WERI-Rb-1 (cell line): ENCODE measurements around the gene KAZN.

Experiments used
- DNase-seq: peaks from one replicate; pipeline ENCODE4 v3.0.0-alpha.2; 2020
- H3K27ac ChIP-seq: fragments of 250-450 bp; sonication (Bioruptor Pico); 2 replicates; pipeline ENCODE4 v1.5.1; 2020; ENCODE audit warnings: mild to moderate bottlenecking, moderate library complexity
- H3K27me3 ChIP-seq: fragments of 250-450 bp; sonication (Bioruptor Pico); 2 replicates; pipeline ENCODE4 v1.5.1; 2021; ENCODE audit warnings: mild to moderate bottlenecking, low read depth, moderate library complexity; ENCODE audit not compliant: insufficient read depth, severe bottlenecking
- H3K36me3 ChIP-seq: fragments of 250-450 bp; sonication (Bioruptor Pico); 2 replicates; pipeline ENCODE4 v1.5.1; 2020; ENCODE audit warnings: mild to moderate bottlenecking, moderate library complexity
- H3K4me3 ChIP-seq: 2 replicates; pipeline ENCODE4 v1.5.1; 2011; ENCODE audit warnings: low read depth, mild to moderate bottlenecking, control low read depth, low read length
- H3K9me3 ChIP-seq: fragments of 250-450 bp; sonication (Bioruptor Pico); 2 replicates; pipeline ENCODE4 v1.5.1; 2021; ENCODE audit warnings: mild to moderate bottlenecking, moderate library complexity; ENCODE audit not compliant: severe bottlenecking
- CTCF ChIP-seq: IDR thresholded peaks from 2 replicates; pipeline ENCODE4 v1.5.1; 2011; ENCODE audit warnings: low read depth, mild to moderate bottlenecking, control low read depth, inconsistent platforms, low read length

The KAZN gene

GRCh38 chr1:15011661-15012060 lies 413.2 kb downstream of the KAZN start:
- H3K4me3 ChIP-seq = no peak overlapping the region
- DNase-seq = no peak
- TF ChIP-seq CTCF = no peak
- H3K9me3 ChIP-seq = no peaks in the 10 kb centered on the region
- H3K27me3 ChIP-seq = no peaks in the 10 kb centered on the region
- no peak overlapping the region for H3K27ac ChIP-seq
- H3K36me3 ChIP-seq = no peaks in the 10 kb centered on the region

DNA sequence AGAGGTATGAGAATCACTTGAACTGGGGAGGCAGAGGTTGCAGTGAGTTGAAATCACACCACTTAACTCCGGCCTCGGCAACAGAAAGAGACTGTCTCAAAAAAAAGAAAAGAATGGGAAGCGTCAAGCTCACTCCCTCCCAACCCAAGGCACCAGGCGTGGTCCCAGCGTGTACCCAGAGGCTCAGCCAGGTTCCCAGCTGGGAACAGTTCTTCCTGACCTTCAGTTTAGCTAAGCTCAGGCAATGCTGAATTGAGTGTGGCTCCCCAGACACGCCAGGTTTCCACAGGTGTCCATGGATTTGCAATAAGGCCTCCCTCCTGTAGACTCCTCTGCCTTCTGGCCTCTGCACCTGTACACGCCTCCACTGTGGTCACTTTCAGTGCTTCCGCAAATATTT lies 414.3 kb downstream of the KAZN start:
- no peak for DNase-seq
- no peaks in the 10 kb centered on the region for H3K36me3 ChIP-seq
- no peak overlapping the region for H3K27ac ChIP-seq
- no peak overlapping the region for H3K4me3 ChIP-seq
- no peaks in the 10 kb centered on the region for H3K9me3 ChIP-seq
- TF ChIP-seq CTCF = no peak
- H3K27me3 ChIP-seq = no peaks in the 10 kb centered on the region

DNA sequence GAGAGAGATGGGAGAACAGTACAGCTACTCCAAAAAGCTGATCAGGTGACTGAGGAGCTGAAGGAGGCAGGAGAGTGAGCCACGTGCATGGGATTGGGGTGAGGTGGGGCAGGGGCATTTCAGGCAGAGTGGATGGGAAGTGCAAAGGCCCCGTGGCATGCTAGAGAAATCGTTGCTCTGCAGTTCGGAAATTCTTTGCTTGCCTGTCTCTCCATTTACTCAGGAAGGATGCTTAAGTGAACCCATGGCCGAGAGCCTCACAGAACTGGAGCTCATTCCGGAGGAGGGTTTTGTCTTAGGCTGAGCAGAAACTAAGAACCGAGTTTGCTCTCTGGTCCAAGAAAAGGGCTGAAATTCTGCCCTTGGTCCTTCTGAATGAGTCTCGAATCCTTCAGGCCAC lies 415.3 kb downstream of the KAZN start:
- DNase-seq = no peak
- TF ChIP-seq CTCF = no peak
- no peak overlapping the region for H3K27ac ChIP-seq
- no peak overlapping the region for H3K4me3 ChIP-seq
- no peaks in the 10 kb centered on the region for H3K36me3 ChIP-seq
- H3K9me3 ChIP-seq = no peaks in the 10 kb centered on the region
- H3K27me3 ChIP-seq = no peaks in the 10 kb centered on the region

- Histone ChIP-seq H3K36me3 (no peaks in the 10 kb centered on the region), H3K4me3 (no peak overlapping the region), H3K27me3 (no peaks in the 10 kb centered on the region), H3K9me3 (no peaks in the 10 kb centered on the region), H3K27ac (no peak overlapping the region)
- no peak for DNase-seq
- no peak for TF ChIP-seq CTCF
Measured at GRCh38 chr1:15014516-15014915, 416.0 kb downstream of the KAZN start.

GRCh38 chr1:15016001-15016400 lies 417.5 kb downstream of the KAZN start:
- DNase-seq = no peak
- H3K27ac ChIP-seq = no peak overlapping the region
- no peaks in the 10 kb centered on the region for H3K9me3 ChIP-seq
- H3K4me3 ChIP-seq = no peak overlapping the region
- no peaks in the 10 kb centered on the region for H3K27me3 ChIP-seq
- no peaks in the 10 kb centered on the region for H3K36me3 ChIP-seq
- TF ChIP-seq CTCF = no peak

DNA sequence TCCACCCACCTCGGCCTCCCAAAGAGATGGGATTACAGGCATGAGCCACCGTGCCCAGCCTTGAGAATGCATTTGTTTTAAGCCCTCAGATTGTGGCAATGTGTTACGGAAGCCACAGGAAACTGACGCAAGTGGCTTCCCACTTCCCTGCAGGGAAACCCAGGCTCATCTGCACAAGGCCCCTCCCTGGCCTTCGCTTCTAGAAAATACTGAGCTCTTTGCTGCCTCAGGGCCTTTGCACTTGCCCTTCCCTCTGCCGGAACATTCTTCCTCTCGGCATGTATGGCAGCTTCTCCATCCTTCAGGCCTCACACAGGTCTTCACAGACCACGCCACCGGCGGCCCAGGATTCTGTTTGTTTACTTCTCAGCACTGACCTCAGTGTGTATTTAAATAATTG lies 418.0 kb downstream of the KAZN start:
- no peak for TF ChIP-seq CTCF
- Histone ChIP-seq H3K9me3 (no peaks in the 10 kb centered on the region), H3K36me3 (no peaks in the 10 kb centered on the region), H3K4me3 (no peak overlapping the region), H3K27ac (no peak overlapping the region), H3K27me3 (no peaks in the 10 kb centered on the region)
- no peak for DNase-seq
